HEK293T (cell line): ENCODE data around the gene DNAJC7.

Experiments
- BHLHE40 ChIP-seq: fragments of 450-650 bp; IDR thresholded peaks from 2 replicates; pipeline ENCODE4 v1.6.1; 2016; ENCODE audit warnings: mild to moderate bottlenecking, moderate library complexity, borderline replicate concordance
- FOXA1 ChIP-seq: fragments of 450-650 bp; IDR thresholded peaks from 2 replicates; pipeline ENCODE4 v1.6.1; 2016; ENCODE audit warnings: mild to moderate bottlenecking
- FOXM1 ChIP-seq: fragments of 450-650 bp; IDR thresholded peaks from 2 replicates; pipeline ENCODE4 v1.6.1; 2017; ENCODE audit warnings: mild to moderate bottlenecking, borderline replicate concordance
- HDGF ChIP-seq: fragments of 450-650 bp; IDR thresholded peaks from 2 replicates; pipeline ENCODE4 v1.6.1; 2017; ENCODE audit warnings: antibody characterized with exemption, borderline replicate concordance
- NFRKB ChIP-seq: fragments of 450-650 bp; IDR thresholded peaks from 2 replicates; pipeline ENCODE4 v1.6.1; 2016; ENCODE audit warnings: mild to moderate bottlenecking, moderate library complexity
- SUZ12 ChIP-seq: fragments of 450-650 bp; IDR thresholded peaks from 2 replicates; pipeline ENCODE4 v1.6.1; 2016; ENCODE audit warnings: mild to moderate bottlenecking
- ZNF384 ChIP-seq: fragments of 450-650 bp; IDR thresholded peaks from 2 replicates; pipeline ENCODE4 v1.6.1; 2016

DNA sequence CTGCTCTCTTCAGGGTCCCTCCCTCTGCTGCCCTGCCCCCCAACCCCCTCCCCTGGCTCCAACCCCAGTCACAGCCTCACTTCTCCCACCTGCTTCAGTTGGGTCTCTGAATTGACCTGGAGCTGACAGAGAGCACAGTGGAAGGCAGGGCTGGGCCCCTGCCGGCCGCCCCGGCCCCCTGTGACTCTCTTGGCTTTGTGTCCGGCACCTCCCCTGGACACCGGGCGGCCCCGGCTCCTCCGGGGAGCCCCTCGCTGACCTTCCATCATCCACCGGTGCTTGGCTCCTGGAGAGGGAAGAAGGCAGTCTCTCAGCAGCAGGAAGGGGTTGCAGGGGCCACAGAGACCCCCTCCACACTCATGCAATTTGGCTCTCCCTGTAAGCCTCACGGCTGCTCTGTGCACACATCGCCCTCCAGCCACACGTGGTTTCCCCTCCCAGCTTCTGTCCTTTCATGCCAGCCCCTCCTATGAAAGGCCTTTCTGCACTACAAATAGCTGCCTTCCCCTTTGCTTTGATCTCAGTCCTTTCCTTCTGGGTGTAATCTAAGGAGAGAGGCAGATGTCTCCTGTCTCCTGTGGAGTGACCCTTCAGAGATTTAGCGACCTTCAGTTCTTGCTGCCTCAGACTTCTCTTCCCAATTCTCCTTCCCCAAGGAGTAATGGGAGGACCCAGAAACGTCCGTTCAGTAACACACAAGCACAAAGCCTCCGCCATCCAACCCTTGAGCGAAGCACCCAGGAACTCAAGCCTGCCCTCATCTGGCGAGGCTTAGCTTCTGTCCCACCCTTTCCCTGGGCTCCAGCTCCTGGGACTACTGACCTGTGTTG is 10.9 kb upstream of the DNAJC7 start:
- TF ChIP-seq SUZ12 (no peak), NFRKB (no peak), BHLHE40 (no peak), HDGF (no peak), ZNF384 (no peak), FOXM1 (no peak), FOXA1 (no peak)
